Esophagus muscularis mucosa (tissue), 4 donors: ENCODE data around the gene RPP25L.

Experiments used
- CTCF ChIP-seq, 3 experiments: fragments of 200-600 bp in 2 of 3; fragments of 450-650 bp in 1 of 3; sonication (generic) in 2 of 3; IDR thresholded peaks; one replicate each; pipeline ENCODE4 v1.5.1; 2017 to 2019; ENCODE audit warnings: antibody characterized with exemption in 3 of 3, mild to moderate bottlenecking in 2 of 3, moderate library complexity in 1 of 3
- EP300 ChIP-seq: sonication (generic); formaldehyde crosslinking; IDR thresholded peaks from one replicate; pipeline ENCODE4 v1.6.1; 2017; ENCODE audit warnings: antibody characterized with exemption
- POLR2A ChIP-seq: fragments of 450-650 bp; IDR thresholded peaks from one replicate; pipeline ENCODE4 v1.6.1; 2017; ENCODE audit warnings: antibody characterized with exemption, moderate library complexity, mild to moderate bottlenecking, low read depth
- POLR2AphosphoS5 ChIP-seq, 2 donors: sonication (generic); formaldehyde crosslinking; IDR thresholded peaks; one replicate each; pipeline ENCODE4 v1.6.1; 2017; ENCODE audit warnings: antibody characterized with exemption in 2 of 2

GRCh38 chr9:34577400-34578240, 34.3 kb downstream of the RPP25L start:
- no peak for TF ChIP-seq CTCF (IDR thresholded peaks at IDR 0.05)
- TF ChIP-seq POLR2AphosphoS5 (IDR thresholded peaks at IDR 0.05) = no peak
- TF ChIP-seq POLR2A = no peak
- no peak for TF ChIP-seq EP300
